SKM-1 treated with dmso at 0.1 percent for 144 hours (cell line): Measurements from ENCODE around the gene GDPGP1.
"Not testable (repeated sequence)": the region's sequence is repeated elsewhere in the genome, so short reads cannot be mapped to it uniquely, and the experiment has no call there.

Experiments
- DNase-seq: peaks from one replicate; lab custom pipeline; 2025; ENCODE audit not compliant: unreplicated experiment; lab: John Stamatoyannopoulos, UW

GDPGP1 gene

GRCh38 chr15:90249203-90249863 is 15.3 kb downstream of the GDPGP1 start, which contains the start of gene TTLL13:
TTLL13 (plus strand) TSS chr15:90249556; CDS start chr15:90250631, 1,075 bp downstream.
- DNase-seq, result no peak

DNA sequence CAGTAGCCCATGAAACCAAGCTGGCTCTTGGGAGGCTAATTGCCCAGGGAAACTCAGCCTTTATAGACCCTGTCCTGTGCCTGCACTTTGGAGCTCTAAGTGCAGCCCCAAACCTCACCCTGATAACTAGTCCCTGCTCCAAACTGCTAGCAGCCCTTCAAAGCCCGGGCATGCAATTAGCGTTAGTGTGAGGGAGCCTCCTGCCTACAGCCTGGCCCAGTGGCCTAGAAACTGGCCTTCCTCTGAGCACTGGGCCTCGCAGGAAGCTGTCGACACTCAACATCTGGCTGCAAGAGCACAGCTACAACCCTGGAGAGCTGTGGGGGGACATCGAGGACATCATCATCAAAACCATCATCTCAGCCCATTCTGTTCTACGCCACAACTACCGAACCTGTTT is 23.8 kb downstream of the GDPGP1 start:
- DNase-seq, result no peak

DNA sequence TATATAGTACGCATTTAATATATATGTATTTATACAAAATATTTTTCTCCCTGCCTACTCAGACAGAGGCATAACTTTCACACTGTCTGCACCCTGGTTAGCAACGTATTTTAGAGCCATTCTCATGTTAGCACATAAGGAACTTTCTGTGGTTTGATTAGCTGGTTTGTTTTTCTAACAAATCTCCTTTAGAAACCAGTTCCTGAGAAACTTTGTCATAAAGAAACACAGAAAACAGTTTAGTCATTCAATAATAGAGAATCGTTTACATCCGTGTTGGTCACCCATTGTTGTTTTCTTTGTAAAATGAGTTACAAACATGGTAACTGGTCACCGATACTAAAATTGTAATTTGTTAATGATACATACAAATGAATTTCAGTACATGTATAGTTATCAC is 25.5 kb downstream of the GDPGP1 start:
- no peak for DNase-seq

DNA sequence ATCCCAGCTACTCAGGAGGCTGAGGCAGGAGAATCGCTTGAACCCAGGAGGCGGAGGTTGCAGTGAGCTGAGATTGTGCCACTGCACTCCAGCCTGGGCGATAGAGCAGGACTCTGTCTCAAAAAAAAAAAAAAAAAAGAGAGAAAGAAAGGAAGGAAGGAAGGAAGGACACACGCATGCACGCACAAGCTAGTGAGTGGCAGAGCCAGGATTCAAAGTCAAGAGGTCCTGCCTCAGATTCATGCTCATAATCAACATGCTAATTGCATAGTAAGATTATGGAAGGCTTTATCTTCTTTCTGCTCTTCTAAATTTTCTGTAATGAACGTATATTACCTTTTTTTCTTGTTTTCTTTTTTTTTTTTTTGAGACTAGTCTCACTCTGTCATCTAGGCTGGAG is 26.7 kb downstream of the GDPGP1 start:
- DNase-seq, result not testable (repeated sequence)

DNA sequence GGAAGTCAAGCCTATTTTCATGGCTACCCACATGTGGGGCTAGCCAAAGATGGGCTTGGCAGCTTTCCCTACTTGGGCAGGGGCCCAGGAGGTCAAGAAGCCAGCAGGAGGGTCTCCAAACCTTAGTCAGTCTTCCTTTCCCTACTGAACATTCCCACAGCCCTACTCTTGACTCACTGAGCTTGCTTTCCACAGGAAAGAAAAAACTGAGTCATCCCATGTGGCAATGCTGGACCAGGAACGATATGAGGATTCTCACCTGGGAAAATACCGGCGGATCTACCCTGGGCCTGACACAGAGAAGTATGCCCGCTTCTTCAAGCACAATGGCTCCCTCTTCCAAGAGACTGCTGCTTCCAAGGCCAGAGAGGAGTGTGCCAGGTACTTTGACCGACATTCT is 27.8 kb downstream of the GDPGP1 start:
- DNase-seq, result no peak

- DNase-seq, result no peak
Measured at GRCh38 chr15:90262426-90262825, 28.4 kb downstream of the GDPGP1 start.

GRCh38 chr15:90264671-90265070 is 30.7 kb downstream of the GDPGP1 start:
- no peak for DNase-seq

DNA sequence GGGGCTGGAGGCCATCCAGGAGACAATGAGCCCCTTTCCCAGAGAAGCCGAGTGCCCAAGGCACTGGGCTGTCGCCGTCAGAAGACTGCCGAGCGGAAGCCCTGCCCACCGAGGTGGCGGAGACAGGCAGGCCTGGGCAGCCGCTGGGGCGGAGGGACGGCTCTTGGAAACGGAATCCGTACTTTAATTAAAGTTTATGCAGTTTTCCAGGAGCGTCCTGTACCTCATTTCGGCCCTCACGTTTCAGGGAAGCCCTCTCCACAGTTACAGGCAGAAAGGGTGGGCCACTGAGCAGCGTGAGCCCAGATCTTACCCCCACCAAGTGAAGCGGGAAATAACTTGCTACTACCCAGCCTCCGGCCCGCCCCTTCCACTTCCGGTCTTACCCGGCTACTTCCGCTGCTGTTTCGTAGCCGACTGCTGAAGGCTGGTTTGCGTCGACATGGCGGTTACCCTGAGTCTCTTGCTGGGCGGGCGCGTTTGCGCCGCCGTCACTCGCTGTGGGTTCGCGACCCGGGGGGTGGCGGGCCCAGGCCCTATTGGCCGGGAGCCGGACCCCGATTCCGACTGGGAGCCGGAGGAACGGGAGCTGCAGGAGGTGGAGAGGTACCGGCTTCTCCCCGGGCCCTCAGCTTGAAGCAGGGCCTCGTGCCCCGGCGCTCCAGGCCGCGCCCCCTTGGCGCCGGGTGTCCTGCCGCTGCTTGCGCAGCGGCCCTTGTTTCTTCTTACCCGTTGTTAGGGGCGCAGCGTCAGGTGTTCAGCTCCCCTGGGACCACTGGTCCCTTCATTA is 31.5 kb downstream of the GDPGP1 start, which contains the start of gene NGRN:
NGRN (plus strand) TSS at position 402 of the 790 bp plus-strand sequence; CDS start at position 443, 41 bp downstream.
- DNase-seq, result peak; percentile 90

- DNase-seq, result no peak
Measured at GRCh38 chr15:90266061-90266431, 32.0 kb downstream of the GDPGP1 start.

DNA sequence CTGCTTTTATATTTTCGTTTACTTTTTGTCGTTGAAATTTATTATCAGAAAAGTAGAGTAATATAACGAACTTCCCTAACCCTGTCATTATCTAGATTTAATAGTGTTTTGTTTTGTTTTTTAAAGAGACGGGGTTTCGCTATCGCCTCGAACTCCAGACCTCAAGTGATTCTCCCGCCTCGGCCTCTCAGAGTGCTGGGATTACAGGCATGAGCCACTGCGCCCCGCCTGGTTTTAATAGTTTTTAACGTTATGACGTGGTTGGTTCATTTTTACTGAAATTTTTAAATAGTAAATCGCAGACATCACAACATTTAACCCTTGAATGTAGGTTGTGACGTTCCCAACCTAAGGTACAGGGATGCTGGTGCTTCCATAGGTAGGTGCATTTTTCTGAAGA is 32.5 kb downstream of the GDPGP1 start:
- DNase-seq, result no peak

GRCh38 chr15:90268415-90268814 is 34.4 kb downstream of the GDPGP1 start:
- DNase-seq, result no peak

DNA sequence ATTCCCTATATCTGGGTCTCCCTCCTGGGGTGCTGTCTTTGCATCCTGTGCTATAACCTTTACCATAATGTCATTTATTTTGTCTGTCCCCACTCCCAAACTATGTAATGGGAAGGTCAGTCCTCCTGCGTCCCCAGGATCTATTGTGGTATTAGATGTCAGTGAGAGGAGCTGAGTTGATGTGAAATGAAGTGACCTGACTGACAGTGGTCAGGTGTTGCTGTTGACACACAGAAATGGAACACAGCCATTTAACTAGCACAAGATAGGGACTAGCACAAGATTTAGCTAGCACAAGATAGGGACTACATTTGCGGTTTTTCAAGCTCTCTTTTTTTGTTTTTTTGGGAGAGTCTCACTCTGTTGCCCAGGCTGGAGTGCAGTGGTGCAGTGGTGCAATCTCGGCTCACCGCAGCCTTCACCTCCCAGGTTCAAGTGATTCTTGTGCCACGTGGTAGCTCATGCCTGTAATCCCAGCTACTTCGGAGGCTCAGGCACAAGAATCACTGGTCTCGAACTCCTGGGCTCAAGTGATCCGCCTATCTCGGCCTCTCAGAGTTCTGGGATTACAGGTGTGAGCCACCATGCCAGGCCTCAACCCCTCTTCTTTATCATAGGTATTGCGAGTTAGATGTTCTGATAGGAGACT is 36.6 kb downstream of the GDPGP1 start:
- no peak for DNase-seq

- DNase-seq, result no peak
Measured at GRCh38 chr15:90271459-90272166, 37.6 kb downstream of the GDPGP1 start.

DNA sequence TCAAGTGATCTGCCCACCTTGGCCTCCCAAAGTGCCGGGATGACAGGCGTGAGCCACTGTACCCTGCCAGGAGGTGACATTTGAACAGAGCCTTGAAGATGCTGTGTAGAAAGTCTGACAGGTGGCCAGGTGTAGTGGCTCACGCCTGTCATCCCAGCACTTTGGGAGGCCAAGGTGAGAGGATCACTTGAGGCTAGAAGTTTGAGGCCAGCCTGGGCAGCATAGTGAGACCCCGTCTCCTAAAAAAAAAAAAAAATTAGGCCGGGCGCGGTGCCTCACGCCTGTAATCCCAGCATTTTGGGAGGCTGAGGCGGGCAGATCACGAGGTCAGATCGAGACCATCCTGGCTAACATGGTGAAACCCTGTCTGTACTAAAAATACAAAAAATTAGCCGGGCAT is 44.5 kb downstream of the GDPGP1 start:
- not testable (repeated sequence) for DNase-seq

DNA sequence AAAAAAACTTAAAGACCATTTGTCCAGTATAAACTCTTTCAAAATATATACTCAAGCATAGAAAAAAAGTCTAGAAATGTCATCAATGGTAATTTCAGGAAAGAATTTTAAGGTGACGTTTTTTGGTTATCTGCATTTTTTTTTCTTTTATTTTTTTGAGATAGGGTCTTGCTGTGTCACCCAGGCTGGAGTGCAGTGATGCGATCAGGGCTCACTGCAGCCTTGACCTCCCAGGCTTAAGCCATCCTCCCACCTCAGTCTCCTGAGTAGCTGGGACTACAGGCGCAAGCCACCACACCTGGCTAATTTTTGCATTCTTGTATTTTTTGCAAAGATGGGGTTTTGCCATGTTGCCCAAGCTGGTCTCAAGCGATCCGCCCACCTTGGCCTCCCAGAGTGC is 46.7 kb downstream of the GDPGP1 start:
- not testable (repeated sequence) for DNase-seq

GRCh38 chr15:90281637-90282036 is 47.6 kb downstream of the GDPGP1 start:
- DNase-seq, result not testable (repeated sequence)

GRCh38 chr15:90286678-90287077 is 52.7 kb downstream of the GDPGP1 start:
- no peak for DNase-seq

DNA sequence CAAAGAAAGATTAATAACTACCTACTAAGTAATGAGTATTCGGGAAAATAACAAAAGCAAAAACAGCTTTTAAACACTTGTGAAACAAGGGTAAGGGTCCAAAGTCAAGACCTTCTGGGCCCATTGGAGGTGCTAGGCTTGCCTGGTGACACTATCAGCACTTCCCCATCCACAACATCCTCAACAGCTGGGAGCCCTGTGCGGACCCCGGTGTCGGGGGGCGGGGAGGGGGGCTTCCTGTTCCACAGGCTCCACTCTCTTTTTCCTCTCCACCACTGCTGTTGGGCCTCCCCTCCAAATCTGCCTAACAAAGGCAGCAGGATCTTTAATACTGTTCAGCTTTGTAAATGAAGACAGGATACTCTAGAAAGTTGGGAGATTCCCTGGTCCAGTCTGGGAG is 53.1 kb downstream of the GDPGP1 start:
- DNase-seq, result no peak

GRCh38 chr15:90287946-90288345 is 53.9 kb downstream of the GDPGP1 start:
- DNase-seq, result no peak

DNA sequence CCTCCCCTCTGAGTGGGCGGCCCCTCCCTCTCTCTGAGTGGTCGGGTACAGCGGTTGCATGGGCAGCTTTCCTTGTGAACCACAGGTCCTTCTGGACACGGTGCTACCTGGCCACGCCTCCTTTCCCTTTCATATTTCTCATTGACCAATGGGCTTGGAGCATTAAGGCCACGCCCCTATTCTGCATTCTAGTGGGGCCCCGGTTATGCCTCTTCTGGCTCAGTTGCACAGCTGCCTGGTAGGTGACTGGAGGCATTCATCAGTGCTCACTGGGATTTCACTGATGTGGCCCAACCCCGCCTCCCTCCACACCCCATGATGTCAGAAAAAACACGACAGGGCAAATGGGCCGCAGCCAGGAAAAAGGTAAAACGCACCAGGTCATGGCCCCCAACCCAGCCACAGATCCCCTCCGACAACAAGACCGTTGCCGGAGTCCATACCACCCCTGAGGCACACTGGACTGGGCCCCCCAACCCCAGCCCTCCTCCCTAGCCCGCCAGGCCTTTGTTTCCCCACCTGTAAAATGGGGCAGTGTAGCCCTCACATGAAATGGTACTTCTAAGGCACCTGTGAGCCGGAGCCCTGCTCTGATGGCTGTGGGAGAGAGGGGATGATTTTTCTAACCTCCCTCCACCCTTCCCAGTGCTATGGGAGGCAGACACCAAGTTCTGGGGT is 57.8 kb downstream of the GDPGP1 start:
- no peak for DNase-seq
